HEK293 (cell line): ENCODE results near the gene NPRL2.

Source experiments
- CTCF ChIA-PET: fragments of 350-600 bp; formaldehyde crosslinking; extraction: SDS; loops from one replicate; lab custom pipeline; 2021; ENCODE audit warnings: antibody characterized with exemption; lab: Yijun Ruan, JAX
- POLR2A ChIA-PET: fragments of 300-600 bp; formaldehyde crosslinking; extraction: SDS; loops from one replicate; lab custom pipeline; 2020; ENCODE audit warnings: antibody characterized with exemption, inconsistent platforms; lab: Yijun Ruan, JAX
- H3K27ac ChIP-seq: fragments of 200-500 bp; sonication (Bioruptor generic); 2 replicates; pipeline ENCODE4 v1.5.1; 2014; ENCODE audit warnings: low read depth, low read length, control low read depth, inconsistent platforms; ENCODE audit errors: extremely low read depth
- H3K36me3 ChIP-seq, 2 experiments: fragments of 200-500 bp in 1 of 2; sonication (Bioruptor generic) in 1 of 2; 1 replicate in 1 of 2; 2 replicates in 1 of 2; pipeline ENCODE4 v1.5.1; 2014 to 2017; ENCODE audit warnings: inconsistent platforms in 2 of 2, low read length in 2 of 2; ENCODE audit not compliant: control insufficient read depth in 2 of 2, insufficient read depth in 1 of 2
- H3K4me1 ChIP-seq: fragments of 200-500 bp; sonication (Bioruptor generic); 2 replicates; pipeline ENCODE4 v1.5.1; 2014; ENCODE audit warnings: mild to moderate bottlenecking, low read length, inconsistent platforms; ENCODE audit not compliant: control insufficient read depth, insufficient read depth
- H3K4me3 ChIP-seq: 2 replicates; pipeline ENCODE4 v1.5.1; 2011; ENCODE audit warnings: low read depth, mild to moderate bottlenecking, control low read depth, low read length, moderate library complexity
- H3K9me3 ChIP-seq: fragments of 200-500 bp; sonication (Bioruptor generic); 2 replicates; pipeline ENCODE4 v1.5.1; 2014; ENCODE audit warnings: low read depth, low read length, inconsistent platforms; ENCODE audit not compliant: control insufficient read depth, insufficient read depth
- BCL11A ChIP-seq: fragments of 450-650 bp; formaldehyde crosslinking; IDR thresholded peaks from 2 replicates; pipeline ENCODE4 v1.5.1; 2016; ENCODE audit warnings: low read depth, missing biosample characterization, missing genetic modification characterization
- BCL11B ChIP-seq: fragments of 450-650 bp; formaldehyde crosslinking; IDR thresholded peaks from 2 replicates; pipeline ENCODE4 v1.5.1; 2016; ENCODE audit warnings: low read depth, missing biosample characterization, missing genetic modification characterization
- EGR2 ChIP-seq: fragments of 450-650 bp; formaldehyde crosslinking; IDR thresholded peaks from 2 replicates; pipeline ENCODE4 v1.5.1; 2016; ENCODE audit warnings: low read depth, missing biosample characterization, missing genetic modification characterization
- GLIS1 ChIP-seq: fragments of 450-650 bp; formaldehyde crosslinking; IDR thresholded peaks from 2 replicates; pipeline ENCODE4 v1.5.1; 2016; ENCODE audit warnings: missing biosample characterization, missing genetic modification characterization
- GLIS2 ChIP-seq: fragments of 450-650 bp; formaldehyde crosslinking; IDR thresholded peaks from 2 replicates; pipeline ENCODE4 v1.5.1; 2016; ENCODE audit warnings: missing biosample characterization, missing genetic modification characterization
- HOXD13 ChIP-seq: sonication (generic); formaldehyde crosslinking; IDR thresholded peaks from 2 replicates; pipeline ENCODE4 v1.8.0; 2022; ENCODE audit warnings: missing genetic modification reagents, borderline replicate concordance
- OSR2 ChIP-seq: fragments of 450-650 bp; formaldehyde crosslinking; IDR thresholded peaks from 2 replicates; pipeline ENCODE4 v1.5.1; 2016; ENCODE audit warnings: missing biosample characterization, missing genetic modification characterization
- PATZ1 ChIP-seq: fragments of 450-650 bp; formaldehyde crosslinking; IDR thresholded peaks from 2 replicates; pipeline ENCODE4 v1.5.1; 2016; ENCODE audit warnings: missing biosample characterization, missing genetic modification characterization
- PRDM6 ChIP-seq: fragments of 450-650 bp; formaldehyde crosslinking; IDR thresholded peaks from 2 replicates; pipeline ENCODE4 v1.5.1; 2017; ENCODE audit warnings: missing biosample characterization, missing genetic modification characterization
- ZBTB17 ChIP-seq: fragments of 450-650 bp; formaldehyde crosslinking; IDR thresholded peaks from 2 replicates; pipeline ENCODE4 v1.5.1; 2016; ENCODE audit warnings: missing biosample characterization, missing genetic modification characterization
- ZFHX2 ChIP-seq: fragments of 450-650 bp; formaldehyde crosslinking; conservative IDR thresholded peaks from 2 replicates; pipeline ENCODE4 v1.5.1; 2016; ENCODE audit warnings: missing biosample characterization, missing genetic modification characterization
- ZIC2 ChIP-seq: fragments of 450-650 bp; formaldehyde crosslinking; IDR thresholded peaks from 2 replicates; pipeline ENCODE4 v1.5.1; 2016; ENCODE audit warnings: missing biosample characterization, missing genetic modification characterization
- ZNF157 ChIP-seq: fragments of 450-650 bp; formaldehyde crosslinking; IDR thresholded peaks from 2 replicates; pipeline ENCODE4 v1.5.1; 2016; ENCODE audit warnings: missing biosample characterization, missing genetic modification characterization
- ZNF16 ChIP-seq: fragments of 450-650 bp; formaldehyde crosslinking; IDR thresholded peaks from 2 replicates; pipeline ENCODE4 v1.5.1; 2016; ENCODE audit warnings: low read depth, missing biosample characterization, missing genetic modification characterization
- ZNF175 ChIP-seq: fragments of 450-650 bp; formaldehyde crosslinking; IDR thresholded peaks from 2 replicates; pipeline ENCODE4 v1.5.1; 2016; ENCODE audit warnings: missing biosample characterization, missing genetic modification characterization
- ZNF202 ChIP-seq: fragments of 450-650 bp; formaldehyde crosslinking; IDR thresholded peaks from 2 replicates; pipeline ENCODE4 v1.5.1; 2016; ENCODE audit warnings: missing biosample characterization, missing genetic modification characterization, borderline replicate concordance
- ZNF214 ChIP-seq: fragments of 450-650 bp; formaldehyde crosslinking; IDR thresholded peaks from 2 replicates; pipeline ENCODE4 v1.5.1; 2017; ENCODE audit warnings: missing biosample characterization, mild to moderate bottlenecking, missing genetic modification characterization, borderline replicate concordance
- ZNF335 ChIP-seq: fragments of 450-650 bp; formaldehyde crosslinking; conservative IDR thresholded peaks from 2 replicates; pipeline ENCODE4 v1.5.1; 2016; ENCODE audit warnings: missing biosample characterization, missing genetic modification characterization
- ZNF350 ChIP-seq: fragments of 450-650 bp; formaldehyde crosslinking; IDR thresholded peaks from 2 replicates; pipeline ENCODE4 v1.5.0; 2017; ENCODE audit warnings: missing biosample characterization, mild to moderate bottlenecking, missing genetic modification characterization
- ZNF398 ChIP-seq: fragments of 450-650 bp; formaldehyde crosslinking; IDR thresholded peaks from 2 replicates; pipeline ENCODE4 v1.5.1; 2017; ENCODE audit warnings: missing biosample characterization, missing genetic modification characterization
- ZNF521 ChIP-seq: fragments of 450-650 bp; formaldehyde crosslinking; IDR thresholded peaks from 2 replicates; pipeline ENCODE4 v1.5.1; 2017; ENCODE audit warnings: missing biosample characterization, mild to moderate bottlenecking, missing genetic modification characterization
- ZNF529 ChIP-seq: fragments of 450-650 bp; formaldehyde crosslinking; IDR thresholded peaks from 2 replicates; pipeline ENCODE4 v1.5.1; 2017; ENCODE audit warnings: missing genetic modification characterization, missing biosample characterization; ENCODE audit not compliant: insufficient replicate concordance
- ZNF629 ChIP-seq: fragments of 450-650 bp; formaldehyde crosslinking; IDR thresholded peaks from 2 replicates; pipeline ENCODE4 v1.5.1; 2017; ENCODE audit warnings: missing biosample characterization, missing genetic modification characterization
- ZNF704 ChIP-seq: fragments of 450-650 bp; formaldehyde crosslinking; IDR thresholded peaks from 2 replicates; pipeline ENCODE4 v1.5.1; 2016; ENCODE audit warnings: missing biosample characterization, missing genetic modification characterization
- ZNF747 ChIP-seq: fragments of 450-650 bp; formaldehyde crosslinking; IDR thresholded peaks from 2 replicates; pipeline ENCODE4 v1.5.1; 2016; ENCODE audit warnings: missing biosample characterization, missing genetic modification characterization
- ZNF837 ChIP-seq: fragments of 450-650 bp; formaldehyde crosslinking; IDR thresholded peaks from 2 replicates; pipeline ENCODE4 v1.5.1; 2016; ENCODE audit warnings: missing biosample characterization, missing genetic modification characterization
- ZSCAN23 ChIP-seq: fragments of 450-650 bp; formaldehyde crosslinking; IDR thresholded peaks from 2 replicates; pipeline ENCODE4 v1.5.1; 2016; ENCODE audit warnings: missing biosample characterization, missing genetic modification characterization
- TF ChIP-seq, protein P1 (sequence below): fragments of 450-650 bp; formaldehyde crosslinking; IDR thresholded peaks from 2 replicates; pipeline ENCODE4 v1.5.1; 2017; ENCODE audit warnings: missing biosample characterization, missing genetic modification characterization

The NPRL2 gene

DNA sequence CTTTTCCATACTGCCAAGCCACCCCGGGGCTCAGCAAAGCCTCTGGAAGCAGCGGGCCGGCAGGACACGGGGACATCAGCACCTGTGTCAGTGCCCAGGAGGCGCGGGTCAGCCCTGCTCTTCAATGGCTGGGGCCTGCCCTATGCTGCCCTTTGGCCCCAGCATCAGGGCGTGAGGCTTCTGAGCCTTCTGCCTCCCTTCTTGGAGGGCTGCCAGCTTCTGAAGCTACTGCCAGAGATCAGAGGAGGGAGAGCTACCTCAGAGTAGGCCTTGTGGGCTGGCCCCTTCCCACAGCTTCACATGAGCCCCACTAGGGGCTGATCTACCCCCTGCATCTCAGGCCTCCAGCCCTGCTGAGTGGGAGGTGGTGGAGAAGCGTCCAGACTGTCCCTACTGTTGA is 21.8 kb upstream of the NPRL2 start (continued):
- TF ChIP-seq ZNF335 (no peak), GLIS1 (tag by site-specific recombination) (peak; percentile 90), GLIS2 (tag by site-specific recombination) (0 out of 2 replicates have a peak, but pooled peaks have one; percentile 24), ZIC2 (tag by site-specific recombination) (peak; percentile 69), ZNF529 (no peak), OSR2 (tag by site-specific recombination) (peak; percentile 27; the same call in 1 of the 2 replicates)

DNA sequence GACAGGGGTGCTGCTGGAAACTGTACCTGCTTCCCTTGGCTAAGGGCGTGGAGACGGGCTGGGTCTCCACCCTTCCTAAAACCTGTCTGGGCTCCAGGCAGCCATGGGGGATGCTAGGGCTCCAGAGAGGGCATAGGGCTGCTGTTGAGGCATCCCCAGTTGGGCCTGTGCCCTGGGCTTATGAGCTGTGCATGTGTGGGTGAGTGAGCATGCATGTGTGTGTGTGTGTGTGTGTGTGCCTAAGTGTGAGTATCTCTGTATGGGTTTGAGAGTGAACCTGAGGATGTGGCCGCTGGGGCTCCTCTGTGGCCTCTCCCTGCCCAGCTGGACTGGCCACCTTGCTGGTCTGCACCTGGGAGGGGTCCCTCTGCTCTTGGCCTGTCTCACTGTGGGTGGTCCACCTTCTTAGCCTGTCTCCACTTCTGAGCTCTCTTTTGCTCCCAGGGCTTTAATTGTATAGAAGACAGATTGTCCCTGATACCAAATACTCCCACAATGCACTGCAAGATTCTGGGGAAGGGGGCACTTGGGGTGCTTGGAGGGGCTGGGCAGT is 20.6 kb upstream of the NPRL2 start:
- no peaks in the 10 kb centered on the region for H3K4me1 ChIP-seq
- no peaks in the 10 kb centered on the region for H3K9me3 ChIP-seq
- CTCF ChIA-PET = interaction anchor here (0.6 to 1.0 kb wide), 5 partner anchors 23 to 1402 kb away, joined by 3 read pairs; no protein-coding TSS in a partner anchor
- no peak overlapping the region; the same call in 1 of the 2 replicates for H3K27ac ChIP-seq
- H3K36me3 ChIP-seq = no peaks in the 10 kb centered on the region
- no peak overlapping the region for H3K4me3 ChIP-seq
- POLR2A ChIA-PET = interaction anchor here (1.0 kb wide), 1 partner anchor 171 kb away, joined by 3 read pairs; no protein-coding TSS in a partner anchor
- no peak for TF ChIP-seq HOXD13 (CRISPR knock-in tag)
- peak; percentile 55; the same call in 1 of the 2 replicates for TF ChIP-seq ZIC2 (tag by site-specific recombination)
- no peak for TF ChIP-seq ZBTB17 (tag by site-specific recombination)
- no peak for TF ChIP-seq PRDM6
- no peak for TF ChIP-seq ZNF202 (tag by site-specific recombination)
- TF ChIP-seq PATZ1 (tag by site-specific recombination) = no peak
- TF ChIP-seq BCL11B (tag by site-specific recombination) = no peak
- TF ChIP-seq, protein P1, sequence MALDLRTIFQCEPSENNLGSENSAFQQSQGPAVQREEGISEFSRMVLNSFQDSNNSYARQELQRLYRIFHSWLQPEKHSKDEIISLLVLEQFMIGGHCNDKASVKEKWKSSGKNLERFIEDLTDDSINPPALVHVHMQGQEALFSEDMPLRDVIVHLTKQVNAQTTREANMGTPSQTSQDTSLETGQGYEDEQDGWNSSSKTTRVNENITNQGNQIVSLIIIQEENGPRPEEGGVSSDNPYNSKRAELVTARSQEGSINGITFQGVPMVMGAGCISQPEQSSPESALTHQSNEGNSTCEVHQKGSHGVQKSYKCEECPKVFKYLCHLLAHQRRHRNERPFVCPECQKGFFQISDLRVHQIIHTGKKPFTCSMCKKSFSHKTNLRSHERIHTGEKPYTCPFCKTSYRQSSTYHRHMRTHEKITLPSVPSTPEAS = peak; percentile 43
- no peak for TF ChIP-seq ZNF521 (tag by site-specific recombination)
- no peak for TF ChIP-seq ZNF16 (tag by site-specific recombination)
- no peak for TF ChIP-seq ZNF747 (tag by site-specific recombination)
- TF ChIP-seq BCL11A (tag by site-specific recombination) = no peak
- TF ChIP-seq ZNF214 (tag by site-specific recombination) = no peak
- TF ChIP-seq ZNF175 = no peak
- no peak for TF ChIP-seq ZNF837 (tag by site-specific recombination)
- no peak for TF ChIP-seq ZSCAN23 (tag by site-specific recombination)
- no peak for TF ChIP-seq ZNF529
- TF ChIP-seq ZFHX2 = peak; percentile 95
- TF ChIP-seq ZNF157 (tag by site-specific recombination) = no peak
- TF ChIP-seq ZNF350 (tag by site-specific recombination) = no peak
- peak; percentile 74 for TF ChIP-seq EGR2 (tag by site-specific recombination)
- no peak for TF ChIP-seq ZNF629 (tag by site-specific recombination)
- TF ChIP-seq ZNF398 = 0 out of 2 replicates have a peak, but pooled peaks have one; percentile 22
- TF ChIP-seq ZNF704 = no peak
